Activated T-cell treated with anti-CD3 and anti-CD28 coated beads for 4 hours (primary cell): ENCODE measurements around the gene BCL2L12.
A peak's percentile ranks its signal among the peaks of the same experiment; 100 is the strongest.
"Not testable (repeated sequence)": the region's sequence is repeated elsewhere in the genome, so short reads cannot be mapped to it uniquely, and the experiment has no call there.

ENCODE experiments used
- DNase-seq: peaks from one replicate; pipeline ENCODE4 v3.0.0-alpha.2; 2020

BCL2L12 gene, protein sequence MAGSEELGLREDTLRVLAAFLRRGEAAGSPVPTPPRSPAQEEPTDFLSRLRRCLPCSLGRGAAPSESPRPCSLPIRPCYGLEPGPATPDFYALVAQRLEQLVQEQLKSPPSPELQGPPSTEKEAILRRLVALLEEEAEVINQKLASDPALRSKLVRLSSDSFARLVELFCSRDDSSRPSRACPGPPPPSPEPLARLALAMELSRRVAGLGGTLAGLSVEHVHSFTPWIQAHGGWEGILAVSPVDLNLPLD

DNA sequence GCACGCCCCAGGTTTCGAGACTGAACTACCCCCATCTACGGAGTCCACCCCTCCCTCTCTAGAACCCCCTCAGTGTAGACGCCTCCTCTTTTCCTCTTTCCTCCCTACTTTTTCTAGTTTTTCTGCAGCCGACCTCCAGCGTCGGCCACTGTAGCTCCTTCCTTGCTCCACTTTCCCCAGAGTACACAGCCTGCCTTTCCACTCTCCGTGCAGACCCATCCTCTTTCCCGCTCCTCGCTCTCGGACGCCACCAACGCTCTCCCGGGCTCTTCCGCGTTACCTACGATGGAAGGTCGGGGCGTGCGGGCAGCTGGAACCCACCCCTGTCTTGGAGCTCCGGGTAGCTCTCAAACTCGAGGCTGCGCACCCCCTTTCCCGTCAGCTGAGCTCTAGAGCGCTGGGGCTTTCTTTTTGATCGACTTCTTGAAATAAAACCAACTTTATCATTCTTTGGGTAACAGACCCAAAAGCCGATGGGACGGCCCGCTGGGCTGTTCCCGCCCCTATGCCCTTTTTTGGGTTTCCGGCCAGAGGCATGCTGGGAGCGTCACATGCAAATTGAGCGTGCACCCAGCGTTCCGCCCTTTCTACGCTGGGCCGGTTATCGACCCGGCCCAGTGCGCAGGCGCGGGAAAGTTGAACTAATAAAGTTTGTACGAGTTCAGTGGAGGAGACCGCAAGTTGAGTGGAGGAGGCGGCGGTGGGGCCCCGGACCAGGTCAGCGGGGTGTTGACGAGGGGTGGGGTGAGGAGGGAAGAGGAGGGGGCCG is at the start of gene BCL2L12, which contains the start of gene IRF3:
BCL2L12 (plus strand) TSS at position 583 of the 769 bp plus-strand sequence. CDS start 760 bp downstream, outside the sequence.
IRF3 (minus strand) TSS at position 507 of the 769 bp plus-strand sequence. CDS start 1,019 bp downstream, outside the sequence.
- peak; percentile 99 for DNase-seq

DNA sequence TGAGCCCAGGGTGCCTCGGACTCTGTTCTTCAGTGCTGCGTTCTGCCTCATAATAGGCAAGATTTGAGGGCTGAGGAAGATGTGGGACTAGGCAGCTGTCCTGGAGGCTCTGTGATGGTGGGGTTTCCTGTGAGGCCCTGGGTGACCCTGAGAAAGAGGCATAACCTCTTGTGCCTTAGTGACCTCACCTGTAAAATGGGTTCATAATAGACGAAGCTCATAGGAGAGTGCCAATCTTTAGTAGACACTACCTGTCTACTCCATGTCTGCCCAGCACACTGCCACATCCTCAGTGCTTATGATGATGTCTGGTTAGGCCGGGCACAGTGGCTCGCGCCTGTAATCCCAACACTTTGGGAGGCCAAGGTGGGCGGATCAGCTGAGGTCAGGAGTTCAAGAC is 49.2 kb upstream of the BCL2L12 start:
- no peak for DNase-seq

DNA sequence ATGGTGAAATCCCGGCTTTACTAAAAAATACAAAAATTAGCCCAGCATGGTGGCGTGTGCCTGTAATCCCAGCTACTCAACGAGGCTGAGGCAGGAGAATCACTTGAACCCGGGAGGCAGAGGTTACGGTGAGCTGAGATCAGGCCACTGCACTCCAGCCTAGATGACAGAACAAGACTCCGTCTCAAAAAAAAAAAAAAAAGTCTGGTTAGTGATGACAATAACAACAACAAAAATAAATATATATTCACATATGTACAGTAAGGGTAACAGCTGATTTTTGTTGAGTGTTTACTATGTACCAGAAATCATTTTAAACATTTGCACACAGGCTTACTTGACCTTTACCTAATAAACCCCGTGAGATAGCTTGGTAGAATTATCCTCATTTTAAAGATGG is 48.8 kb upstream of the BCL2L12 start:
- DNase-seq = no peak

DNA sequence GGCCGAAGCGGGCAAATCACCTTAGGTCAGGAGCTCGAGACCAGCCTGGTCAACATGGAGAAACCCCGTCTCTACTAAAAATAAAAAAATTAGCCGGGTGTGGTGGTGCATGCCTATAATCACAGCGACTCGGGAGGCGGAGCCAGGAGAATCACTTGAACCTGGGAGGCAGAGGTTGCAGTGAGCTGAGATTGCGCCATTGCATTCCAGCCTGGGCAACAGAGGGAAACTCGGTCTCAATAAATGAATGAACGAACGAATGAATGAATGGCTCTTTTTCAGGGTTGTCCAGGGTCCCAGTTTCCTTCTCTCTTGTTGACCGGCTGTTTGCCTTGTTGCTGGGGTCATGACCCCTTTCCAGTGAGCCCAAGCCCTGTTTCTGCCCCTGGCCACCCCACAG is 47.9 kb upstream of the BCL2L12 start:
- DNase-seq = not testable (repeated sequence)

DNA sequence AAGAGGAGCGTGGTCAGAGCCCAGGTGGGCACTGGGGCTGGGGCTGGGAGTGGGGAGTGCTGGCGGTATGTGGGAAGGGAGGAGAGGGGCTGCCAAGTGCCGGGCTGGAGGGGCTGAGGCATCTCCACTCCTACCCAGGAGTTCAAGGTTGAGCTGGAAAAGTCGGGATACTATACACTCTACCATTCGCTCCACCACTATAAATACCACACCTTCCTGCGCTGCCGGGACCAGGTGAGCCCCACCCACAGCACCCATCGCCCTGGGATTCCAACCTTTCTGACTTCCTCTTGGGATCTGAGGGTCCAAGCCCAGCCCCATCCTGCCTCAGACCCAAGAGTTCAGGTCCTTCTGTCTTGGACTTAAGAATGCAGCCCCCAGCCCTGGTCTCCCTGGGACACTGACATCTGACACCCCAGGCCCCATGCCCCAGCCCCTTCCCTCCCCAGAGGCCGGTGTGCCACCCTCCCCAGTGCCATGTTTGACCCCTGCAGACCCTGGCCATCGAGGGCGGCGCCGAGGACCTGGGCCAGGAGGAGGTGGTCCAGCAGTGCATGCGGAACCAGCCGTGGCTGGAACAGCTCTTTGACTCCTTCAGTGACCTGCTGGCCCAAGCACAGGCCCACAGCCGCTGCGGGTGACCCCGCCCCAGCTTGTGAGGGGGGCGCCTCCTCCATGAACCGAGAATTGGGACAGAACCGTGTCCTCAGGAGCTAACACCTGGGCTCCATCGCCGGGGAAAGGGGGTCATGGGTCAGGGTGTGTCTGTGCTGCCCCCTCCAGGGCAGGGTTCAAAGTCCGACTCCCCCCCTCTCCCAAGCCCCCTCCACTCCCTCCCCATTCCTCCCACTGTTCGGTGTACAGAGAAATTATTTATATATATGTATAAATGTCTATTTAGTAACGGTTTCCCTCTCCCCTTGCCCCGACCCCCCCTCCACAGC is 40.5 kb upstream of the BCL2L12 start:
- no peak for DNase-seq

DNA sequence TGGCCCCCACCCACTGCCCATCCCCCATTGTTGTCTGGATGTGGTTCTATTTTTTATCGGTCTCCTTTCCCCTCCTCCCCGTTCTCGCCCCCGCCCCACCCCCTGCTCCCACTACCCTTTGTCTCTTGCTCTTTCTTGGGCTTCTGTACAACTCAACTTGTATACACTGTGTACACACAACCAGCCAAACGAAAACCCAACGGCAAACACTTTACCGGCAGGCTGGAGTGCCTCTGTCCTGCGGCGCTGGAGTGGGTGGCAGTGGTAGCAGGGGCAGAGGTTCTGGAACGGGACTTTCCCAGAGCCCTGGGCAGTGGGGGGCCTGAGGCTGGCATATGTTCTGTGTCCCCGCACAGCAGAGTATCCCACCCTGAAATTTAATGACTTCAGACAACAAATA is 39.5 kb upstream of the BCL2L12 start:
- DNase-seq = no peak

DNA sequence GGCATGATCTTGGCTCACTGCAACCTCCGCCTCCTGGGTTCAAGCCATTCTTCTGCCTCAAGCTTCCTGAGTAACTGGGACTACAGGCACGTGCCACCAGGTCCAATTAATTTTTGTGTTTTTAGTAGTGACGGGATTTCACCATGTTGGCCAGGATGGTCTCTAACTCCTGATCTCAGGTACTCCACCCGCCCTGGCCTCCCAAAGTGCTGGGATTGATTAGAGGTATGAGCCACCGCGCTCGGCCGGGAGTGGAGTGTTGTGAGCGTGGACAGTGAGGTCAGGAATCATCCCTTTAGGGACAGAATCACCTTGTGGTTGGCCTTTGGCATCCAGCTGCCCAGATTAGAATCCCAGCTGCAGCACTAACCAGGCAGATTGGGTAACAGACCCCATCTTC is 36.1 kb upstream of the BCL2L12 start:
- DNase-seq = no peak

DNA sequence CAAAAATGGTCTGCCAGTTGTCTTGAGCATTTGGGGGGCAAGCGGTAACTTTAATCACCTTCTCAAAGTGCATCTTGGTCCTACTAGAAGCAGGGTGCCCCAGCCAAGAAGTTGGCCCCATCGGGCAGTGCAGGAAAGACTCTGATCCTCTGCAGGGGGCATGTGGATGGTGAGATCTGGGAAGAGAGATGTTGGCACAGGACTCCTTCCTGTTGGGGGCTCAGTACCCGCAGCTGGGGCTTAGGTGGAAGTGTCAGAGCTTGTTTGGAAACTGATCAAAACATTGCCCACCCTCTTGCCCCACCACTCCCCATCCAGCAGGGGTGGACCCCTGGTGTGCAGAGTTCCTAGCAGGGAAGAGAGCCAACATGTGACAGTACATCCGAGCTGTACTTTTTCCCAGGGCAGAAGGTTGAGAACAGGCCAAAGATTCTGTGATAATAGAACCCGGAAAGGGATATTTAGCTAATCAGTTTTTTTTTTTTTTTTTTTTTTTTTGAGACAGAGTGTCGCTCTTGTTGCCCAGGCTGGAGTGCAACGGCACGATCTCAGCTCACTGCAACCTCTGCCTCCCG is 34.6 kb upstream of the BCL2L12 start:
- no peak for DNase-seq

DNA sequence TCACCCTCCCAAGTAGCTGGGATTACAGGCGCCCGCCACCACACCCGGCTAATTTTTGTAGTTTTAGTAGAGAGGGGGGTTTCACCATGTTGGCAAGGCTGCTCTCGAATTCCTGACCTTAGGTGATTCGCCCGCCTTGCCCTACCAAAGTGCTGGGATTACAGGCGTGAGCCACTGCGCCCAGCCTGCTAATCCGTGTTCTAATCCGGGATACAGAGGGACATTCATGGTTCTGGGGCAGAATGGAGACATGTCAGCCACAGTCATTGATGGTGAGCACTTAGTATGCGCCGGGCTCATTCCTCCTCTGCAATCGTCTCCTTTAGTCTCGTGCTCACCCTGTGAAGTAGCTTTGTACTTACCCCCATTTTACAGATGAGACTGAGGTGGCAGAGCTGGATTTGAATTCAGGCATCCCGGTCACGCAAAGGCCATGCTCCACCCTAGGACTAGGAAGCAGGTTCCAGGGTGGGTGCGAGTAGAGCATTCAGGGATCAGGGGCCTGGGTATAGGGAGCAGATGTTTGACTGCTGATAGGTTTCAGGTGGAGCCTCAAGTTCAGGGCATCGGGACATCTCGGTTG is 34.0 kb upstream of the BCL2L12 start:
- DNase-seq = no peak

DNA sequence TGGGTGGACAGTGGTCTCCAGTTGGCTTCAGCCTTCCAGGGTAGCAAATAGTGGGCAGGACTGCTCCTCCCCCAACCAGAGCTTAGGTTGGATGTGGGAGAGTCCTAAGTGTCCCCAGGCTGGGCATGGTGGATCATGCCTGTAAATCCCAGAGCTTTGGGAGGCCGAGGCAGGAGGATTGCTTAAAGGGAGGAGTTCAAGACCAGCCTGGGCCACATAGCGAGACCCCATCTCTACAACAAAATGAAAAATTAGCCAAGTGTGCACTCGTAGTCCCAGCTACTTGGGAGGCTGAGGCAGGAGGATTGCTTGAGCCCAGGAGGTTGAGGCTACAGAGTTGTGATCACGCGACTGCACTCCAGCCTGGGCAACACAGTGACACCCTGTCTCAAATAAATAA is 33.2 kb upstream of the BCL2L12 start:
- DNase-seq = no peak

DNA sequence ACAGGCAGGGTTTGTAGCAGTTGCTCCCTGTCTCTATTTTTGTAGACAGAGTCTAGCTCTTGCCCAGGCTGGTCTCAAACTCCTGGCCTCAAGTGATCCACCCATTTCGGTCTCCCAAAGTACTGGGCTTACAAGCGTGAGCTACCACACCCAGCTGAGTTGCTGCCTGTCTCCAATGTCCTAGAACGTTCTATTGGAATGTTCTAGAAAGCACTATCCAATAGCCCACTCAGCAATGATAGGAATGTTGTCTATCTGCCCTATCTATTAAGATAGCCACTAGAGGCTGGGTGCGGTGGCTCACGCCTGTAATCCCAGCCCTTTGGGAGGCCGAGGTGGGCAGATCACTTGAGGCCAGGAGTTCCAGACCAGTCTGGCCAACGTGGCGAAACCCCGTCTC is 32.5 kb upstream of the BCL2L12 start:
- not testable (repeated sequence) for DNase-seq

DNA sequence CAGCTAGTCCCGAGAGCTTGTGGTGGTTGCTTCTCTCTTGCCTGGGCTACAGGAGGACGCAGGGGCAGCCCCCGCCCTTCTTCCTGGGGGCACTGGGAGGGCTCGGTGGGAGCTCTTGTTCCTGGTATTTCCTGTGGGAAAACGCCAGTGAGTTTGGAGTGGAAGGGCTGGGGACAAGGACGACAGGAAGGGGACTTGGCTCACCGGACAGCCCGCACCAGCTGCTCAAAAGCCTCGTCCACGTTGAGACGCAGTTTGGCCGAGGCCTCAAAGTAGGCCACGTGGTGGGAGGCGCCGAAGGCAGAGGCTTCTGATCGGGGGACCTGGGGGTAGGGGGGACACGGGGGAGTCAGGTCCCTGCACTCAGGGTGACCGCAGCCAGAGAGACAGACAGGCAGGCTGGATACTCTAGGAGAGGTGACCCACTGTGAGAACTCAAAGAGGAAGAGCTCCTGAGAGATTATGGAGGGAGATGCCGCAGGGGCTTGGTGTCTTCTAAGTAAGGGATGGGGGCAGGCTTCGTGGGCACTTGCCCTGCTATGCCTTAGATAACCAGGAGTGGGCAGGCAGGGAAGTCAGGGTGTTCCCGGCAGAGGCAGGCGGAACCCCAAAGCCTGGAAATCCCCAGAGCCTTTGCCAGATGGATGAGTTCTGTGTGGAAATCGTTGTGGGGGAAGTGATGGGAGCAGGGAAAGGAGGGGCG is 30.1 kb upstream of the BCL2L12 start:
- no peak for DNase-seq

DNA sequence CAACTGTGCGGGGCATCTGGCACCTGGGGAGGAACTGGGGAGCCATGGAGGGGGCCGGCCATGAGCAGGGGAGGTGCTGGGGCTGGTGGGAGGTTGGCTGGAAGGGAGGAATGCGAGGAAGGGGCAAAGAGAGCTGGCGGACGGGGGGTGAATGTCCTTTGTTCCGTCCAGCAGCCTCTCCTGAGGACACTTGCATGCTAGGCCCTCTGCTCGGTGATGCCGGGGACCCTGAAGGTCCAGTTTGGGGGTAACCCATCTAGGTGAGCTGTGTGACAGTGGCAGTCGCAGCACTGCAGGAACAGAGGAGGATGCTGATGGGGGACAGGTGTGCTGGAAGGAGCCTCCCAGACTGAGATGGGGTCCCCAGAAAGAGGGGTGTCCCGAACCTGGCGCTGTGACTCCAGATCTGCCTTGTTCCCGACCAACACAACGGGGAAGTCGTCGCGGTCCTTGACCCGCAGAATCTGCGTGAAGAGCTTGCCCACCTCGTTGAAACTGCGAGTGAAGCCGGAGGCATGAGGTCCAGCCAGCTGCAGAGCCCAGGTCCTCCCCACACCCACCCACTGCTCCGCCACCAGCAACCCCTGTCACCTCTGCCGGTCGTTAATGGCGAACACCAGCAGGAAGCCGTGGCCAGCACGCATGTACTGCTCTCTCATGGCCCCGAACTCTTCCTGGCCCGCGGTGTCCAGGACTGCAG is 29.4 kb upstream of the BCL2L12 start:
- DNase-seq = no peak

DNA sequence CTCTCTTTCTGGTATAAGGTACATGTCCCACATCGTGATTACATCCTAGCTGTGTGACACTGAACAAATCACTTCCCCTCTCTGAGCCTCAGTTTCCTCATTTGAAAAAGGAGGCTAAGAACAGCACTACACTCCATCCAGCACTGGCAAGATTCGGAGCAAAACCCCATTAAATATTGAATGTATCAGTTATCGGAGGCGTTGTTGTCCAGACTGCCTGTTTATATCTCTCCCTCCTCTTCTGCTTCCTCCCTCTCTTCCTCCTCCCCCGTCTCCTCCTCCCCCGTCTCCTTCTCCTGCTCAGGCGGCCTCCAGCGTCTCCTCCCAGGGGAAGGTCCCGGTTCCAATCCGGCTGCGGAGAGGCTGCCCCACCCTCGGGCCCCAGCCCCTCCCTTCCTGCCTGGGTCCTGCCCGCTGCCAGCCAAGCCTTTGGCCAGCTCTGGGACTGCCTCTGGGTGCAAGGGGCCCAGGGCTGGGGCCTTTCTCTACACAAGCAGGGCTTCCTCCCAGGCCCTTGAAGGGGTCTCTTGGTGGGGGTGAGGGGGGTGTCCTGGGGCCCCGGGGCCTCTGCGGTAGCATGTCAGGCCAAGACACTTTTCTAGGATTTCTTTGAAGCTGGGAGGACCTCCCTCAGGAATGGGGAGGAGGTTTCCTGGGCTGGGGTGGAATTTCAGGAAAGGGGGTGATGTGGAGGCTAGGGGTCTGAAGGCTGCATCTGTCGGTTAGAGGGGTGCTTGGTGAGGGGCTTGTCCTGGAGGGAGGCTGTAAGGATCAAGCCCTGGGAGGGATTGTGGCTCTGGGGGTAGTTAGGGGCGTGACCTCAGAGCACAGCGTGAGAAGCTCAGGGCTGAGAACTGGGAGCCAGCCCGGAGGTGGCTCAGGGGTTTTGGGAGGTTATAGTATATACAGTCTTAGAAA is 27.7 kb upstream of the BCL2L12 start:
- no peak for DNase-seq

DNA sequence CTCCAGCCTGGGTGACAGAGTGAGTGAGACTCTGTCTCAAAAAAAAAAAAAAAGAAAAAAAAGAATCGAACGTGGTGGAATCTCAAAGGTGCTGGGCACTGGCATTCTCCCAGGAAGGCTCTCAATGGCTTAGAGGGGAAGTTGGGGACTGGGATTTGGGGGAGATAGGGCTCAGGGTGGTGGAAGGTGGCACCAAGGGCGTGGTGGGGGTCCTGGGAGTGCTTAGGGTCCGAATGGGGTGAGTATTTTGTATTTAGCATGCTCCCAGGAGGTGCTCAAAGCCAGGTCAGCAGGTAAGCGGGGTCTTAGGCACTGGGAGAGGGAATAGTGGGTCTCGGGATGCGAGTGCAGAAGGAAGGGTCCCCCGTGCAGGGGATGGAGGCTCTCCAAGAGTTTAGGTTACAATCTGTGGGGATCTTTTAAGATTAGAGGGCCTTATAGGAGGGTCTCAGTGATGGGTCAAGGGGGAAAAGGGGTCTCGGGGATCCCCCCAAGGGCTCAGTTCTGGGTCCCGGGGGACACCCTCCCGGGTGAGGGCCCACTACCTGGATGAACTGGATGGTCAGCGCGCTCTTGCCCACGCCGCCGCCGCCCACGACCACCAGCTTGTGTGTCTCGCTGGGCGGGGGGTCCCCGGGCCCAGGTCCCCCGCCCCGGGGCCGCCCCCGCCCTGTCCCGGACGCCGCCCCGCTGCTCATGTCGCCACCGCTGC is 26.2 kb upstream of the BCL2L12 start:
- DNase-seq = no peak

DNA sequence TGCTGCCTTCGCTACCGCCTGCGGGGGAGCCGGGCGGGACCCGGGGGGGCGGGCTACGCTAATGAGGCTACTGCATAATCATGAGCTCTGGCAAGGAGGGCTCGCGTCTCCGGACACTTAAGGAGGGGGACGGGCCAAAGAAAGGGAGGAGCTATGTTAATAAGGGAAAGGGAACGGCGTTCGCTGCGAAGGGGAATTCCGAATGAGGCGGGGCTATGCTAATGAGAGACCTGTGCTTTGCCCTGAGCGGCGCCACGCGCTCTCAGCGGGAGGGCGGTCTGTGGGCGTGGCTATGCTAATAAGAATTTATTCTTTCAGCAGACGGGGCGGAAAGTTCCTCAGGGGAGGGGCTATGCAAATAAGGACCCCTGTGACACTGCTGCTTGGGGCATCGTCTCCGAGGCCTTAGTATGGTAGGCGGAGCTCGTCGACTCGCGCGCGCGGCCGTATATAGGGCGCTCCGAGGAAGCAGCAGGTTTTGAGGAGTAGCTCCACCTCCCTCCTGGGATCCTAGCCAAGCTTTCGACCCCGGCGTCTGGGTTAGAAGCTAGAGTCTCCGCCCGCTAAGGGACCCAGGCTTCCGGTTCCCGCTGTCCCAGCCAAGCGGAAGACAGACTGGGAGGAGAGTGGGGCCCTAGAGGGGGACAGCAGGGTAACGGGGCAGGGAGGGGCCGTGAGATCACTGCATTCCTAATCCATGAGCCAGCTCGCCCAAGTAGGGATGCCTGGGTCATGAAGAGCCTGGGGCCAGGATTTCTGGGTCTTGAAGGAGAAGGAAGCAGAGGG is 25.4 kb upstream of the BCL2L12 start, which contains the start of gene RRAS:
RRAS (minus strand) TSS at position 31 of the 786 bp plus-strand sequence. CDS start 45 bp downstream, outside the sequence.
- DNase-seq = peak; percentile 99

DNA sequence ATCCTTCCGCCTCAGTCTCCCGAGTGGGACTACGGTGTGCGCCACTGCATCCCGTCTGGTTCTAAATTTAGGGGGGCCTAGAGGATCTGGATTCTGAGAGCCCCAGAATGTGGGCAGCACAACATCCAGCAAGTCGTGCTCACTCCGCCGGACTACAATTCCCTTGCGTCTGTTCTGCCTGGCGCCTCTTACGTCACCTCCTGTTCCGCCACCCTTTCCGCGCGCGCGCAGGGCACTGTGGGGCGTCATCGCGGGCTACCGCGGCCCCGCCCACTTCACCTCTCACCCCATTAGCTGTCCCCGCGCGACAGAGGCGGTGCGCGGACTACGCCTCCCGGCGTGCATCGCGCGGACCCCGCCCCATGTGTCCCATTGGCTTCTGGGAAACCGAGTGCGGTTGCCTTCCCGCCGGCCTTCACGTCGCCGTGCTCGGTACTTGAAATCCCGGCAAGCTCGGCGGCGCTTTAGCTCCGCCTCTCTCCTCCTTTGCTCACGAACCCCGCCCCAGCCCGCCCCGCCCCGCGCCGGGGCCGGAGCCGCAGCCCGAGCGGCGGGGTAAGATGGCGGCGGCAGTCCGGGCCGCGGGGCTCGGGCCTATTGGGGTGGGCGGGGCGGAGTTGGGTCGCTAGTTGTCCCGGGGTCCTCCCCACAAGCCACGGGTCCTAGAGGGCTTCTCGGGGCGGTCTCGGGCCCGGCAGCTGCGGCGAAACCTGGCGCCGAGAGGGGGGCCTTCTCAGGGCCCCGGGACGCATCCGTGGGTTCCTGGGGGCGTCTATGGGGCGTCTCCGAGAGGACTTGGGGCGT is 23.8 kb upstream of the BCL2L12 start, which contains the start of gene SCAF1:
SCAF1 (plus strand) TSS at position 522 of the 804 bp plus-strand sequence. CDS start 2,818 bp downstream, outside the sequence.
- DNase-seq = peak; percentile 97
